Skin epidermis (tissue), 12 donors: ENCODE measurements around the gene LHFPL2.

Experiments used
- H3K27ac ChIP-seq, 21 experiments: fragments of 200-600 bp; sonication (generic) in 11 of 21; one replicate each; pipeline ENCODE4 v1.5.0; 2020; ENCODE audit warnings: mild to moderate bottlenecking in 3 of 21, inconsistent platforms in 2 of 21, moderate library complexity in 2 of 21
- H3K4me3 ChIP-seq, 7 experiments: fragments of 200-600 bp; sonication (generic) in 2 of 7; one replicate each; pipeline ENCODE4 v1.5.0; 2020; ENCODE audit warnings: inconsistent platforms in 2 of 7, mild to moderate bottlenecking in 2 of 7, moderate library complexity in 1 of 7

The LHFPL2 gene

GRCh38 chr5:78555870-78556269 lies 92.7 kb downstream of the LHFPL2 start:
- Histone ChIP-seq H3K27ac (no peak overlapping the region), H3K4me3 (no peak overlapping the region)

GRCh38 chr5:78554670-78555069 lies 93.9 kb downstream of the LHFPL2 start:
- peak overlapping the region in 2 of 21 experiments; percentile 4 to 44 for H3K27ac ChIP-seq
- H3K4me3 ChIP-seq = no peak overlapping the region

- peak overlapping the region in 2 of 21 experiments; percentile 4 to 44 for H3K27ac ChIP-seq
- no peak overlapping the region for H3K4me3 ChIP-seq
These were observed 94.8 kb downstream of the LHFPL2 start for GRCh38 chr5:78553580-78554353.

GRCh38 chr5:78552729-78553342 lies 95.7 kb downstream of the LHFPL2 start:
- Histone ChIP-seq H3K4me3 (no peak overlapping the region), H3K27ac (no peak overlapping the region)

GRCh38 chr5:78550891-78551290 lies 97.7 kb downstream of the LHFPL2 start:
- Histone ChIP-seq H3K4me3 (no peak overlapping the region), H3K27ac (peak overlapping the region in 6 of 21 experiments; percentile 0 to 86 (median 53))

- peak overlapping the region in 16 of 21 experiments; percentile 32 to 86 (median 63) for H3K27ac ChIP-seq
- H3K4me3 ChIP-seq = no peak overlapping the region
These were observed 99.5 kb downstream of the LHFPL2 start for GRCh38 chr5:78549043-78549442.

- no peak overlapping the region for H3K4me3 ChIP-seq
- peak overlapping the region in 19 of 21 experiments; percentile 25 to 86 (median 63) for H3K27ac ChIP-seq
These were observed 100.6 kb downstream of the LHFPL2 start for GRCh38 chr5:78547731-78548615.

GRCh38 chr5:78547183-78547582 lies 101.4 kb downstream of the LHFPL2 start:
- H3K27ac ChIP-seq = peak overlapping the region in 18 of 21 experiments; percentile 23 to 86 (median 62)

GRCh38 chr5:78546276-78546996 lies 102.1 kb downstream of the LHFPL2 start:
- Histone ChIP-seq H3K4me3 (no peak overlapping the region), H3K27ac (peak overlapping the region in 10 of 21 experiments; percentile 23 to 86 (median 66))

More at GRCh38 chr5:78547183-78547582, 101.4 kb downstream of the LHFPL2 start:
- H3K4me3 ChIP-seq = no peak overlapping the region

GRCh38 chr5:78545406-78545805 lies 103.2 kb downstream of the LHFPL2 start:
- H3K27ac ChIP-seq = peak overlapping the region in 4 of 21 experiments; percentile 2 to 49 (median 26)

GRCh38 chr5:78544561-78545201 lies 103.9 kb downstream of the LHFPL2 start:
- peak overlapping the region in 9 of 21 experiments; percentile 20 to 52 (median 41) for H3K27ac ChIP-seq
- H3K4me3 ChIP-seq = no peak overlapping the region

More at GRCh38 chr5:78545406-78545805, 103.2 kb downstream of the LHFPL2 start:
- H3K4me3 ChIP-seq = no peak overlapping the region

- no peak overlapping the region for H3K4me3 ChIP-seq
- peak overlapping the region in 5 of 21 experiments; percentile 11 to 47 (median 41) for H3K27ac ChIP-seq
These were observed 104.7 kb downstream of the LHFPL2 start for GRCh38 chr5:78543916-78544315.

GRCh38 chr5:78543292-78543691 lies 105.3 kb downstream of the LHFPL2 start:
- Histone ChIP-seq H3K4me3 (no peak overlapping the region), H3K27ac (peak overlapping the region in 2 of 21 experiments; percentile 8 to 21)

- peak overlapping the region in 2 of 21 experiments; percentile 26 to 32 for H3K27ac ChIP-seq
These were observed 106.2 kb downstream of the LHFPL2 start for GRCh38 chr5:78542321-78542840.

GRCh38 chr5:78541086-78541654 lies 107.4 kb downstream of the LHFPL2 start:
- Histone ChIP-seq H3K27ac (peak overlapping the region in 13 of 21 experiments; percentile 3 to 81 (median 66)), H3K4me3 (no peak overlapping the region)

More at GRCh38 chr5:78542321-78542840, 106.2 kb downstream of the LHFPL2 start:
- no peak overlapping the region for H3K4me3 ChIP-seq

- H3K4me3 ChIP-seq = no peak overlapping the region
- H3K27ac ChIP-seq = peak overlapping the region in 16 of 21 experiments; percentile 3 to 81 (median 56)
These were observed 108.1 kb downstream of the LHFPL2 start for GRCh38 chr5:78540335-78541085.

GRCh38 chr5:78538240-78538850 lies 110.2 kb downstream of the LHFPL2 start:
- Histone ChIP-seq H3K27ac (peak overlapping the region in 1 of 21 experiments; percentile 14), H3K4me3 (no peak overlapping the region)
